GM21717 (cell line): ENCODE measurements around the gene FAIM2.

Source experiments
- ATAC-seq: cut with Tn5 transposase; IDR thresholded peaks from one replicate; pipeline ENCODE4 v1.9.1; 2021; ENCODE audit warnings: mild to moderate bottlenecking, moderate library complexity; ENCODE audit not compliant: unreplicated experiment

The FAIM2 gene

DNA sequence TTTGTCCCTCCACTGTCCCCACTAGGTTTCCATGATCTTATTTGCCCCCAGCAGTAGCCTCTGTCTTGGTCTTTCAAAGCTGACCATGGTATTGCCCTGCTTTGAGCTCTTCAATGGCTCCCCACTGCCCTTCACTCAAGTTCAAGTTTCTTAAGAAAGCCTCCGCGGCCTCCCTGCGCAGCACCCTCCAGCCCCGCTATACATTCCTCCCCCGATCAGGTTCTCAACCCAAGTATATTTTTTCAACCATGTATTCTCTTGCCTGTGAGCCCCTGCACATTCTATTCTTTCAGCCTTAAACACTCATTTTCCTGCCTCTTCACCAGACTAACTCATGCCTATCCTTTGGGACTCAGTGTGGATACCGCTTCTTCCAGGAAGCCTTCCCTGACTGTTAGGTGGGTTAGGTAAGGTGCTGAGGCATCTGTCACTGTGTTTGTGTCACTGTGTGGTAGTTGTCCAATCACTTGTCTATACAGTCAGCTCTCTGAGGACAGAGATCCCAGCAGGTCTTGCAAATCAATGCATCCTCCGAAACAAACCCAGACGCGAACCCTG is 4.3 kb downstream of the FAIM2 start:
- no peak for ATAC-seq

- ATAC-seq = no peak
Observed at GRCh38 chr12:49897276-49897675, 6.4 kb downstream of the FAIM2 start.

DNA sequence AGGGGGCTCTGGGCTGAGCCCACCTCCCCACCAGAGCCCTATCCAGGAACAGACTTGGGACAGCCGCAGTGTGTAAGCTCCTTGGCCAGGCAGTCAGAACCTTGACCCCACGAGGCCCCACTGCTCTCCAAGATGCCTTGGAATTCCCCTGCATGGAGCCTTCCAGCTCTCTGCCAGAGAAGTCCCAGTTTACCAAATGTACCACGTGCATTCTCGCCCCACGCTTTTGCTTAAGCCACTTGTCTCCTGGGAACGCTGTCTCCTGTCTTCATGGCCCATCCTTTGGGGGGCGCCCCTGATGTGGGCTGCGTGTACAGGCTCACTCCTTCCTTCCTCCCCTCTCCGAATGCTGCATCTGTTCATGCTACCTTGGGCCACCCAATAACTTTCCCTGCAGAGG is 7.9 kb downstream of the FAIM2 start:
- no peak for ATAC-seq

GRCh38 chr12:49894751-49895148 is 8.9 kb downstream of the FAIM2 start:
- ATAC-seq = no peak

- no peak for ATAC-seq
Observed at GRCh38 chr12:49893753-49894750, 9.6 kb downstream of the FAIM2 start.

GRCh38 chr12:49892732-49893317 is 10.9 kb downstream of the FAIM2 start:
- ATAC-seq = no peak

- no peak for ATAC-seq
Observed at GRCh38 chr12:49892084-49892731, 11.5 kb downstream of the FAIM2 start.

DNA sequence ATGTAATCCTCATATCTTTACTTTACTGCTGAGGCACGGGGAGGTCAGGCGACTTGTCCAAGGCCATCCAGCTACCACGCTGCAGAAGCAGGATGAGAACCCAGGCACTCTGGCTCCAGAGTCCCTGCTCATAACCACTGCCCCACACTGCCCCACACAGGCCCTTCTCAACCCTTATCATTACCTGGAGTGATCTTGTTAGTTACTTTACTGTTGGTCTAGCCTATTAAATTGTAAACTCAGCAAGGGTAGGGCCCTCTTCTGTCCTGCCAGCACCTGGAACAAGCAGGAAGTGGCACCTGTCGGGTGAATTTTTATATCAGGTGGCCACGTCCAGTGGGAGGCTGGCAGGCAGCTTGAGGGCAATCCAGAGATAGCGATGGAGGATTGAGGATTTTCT is 12.2 kb downstream of the FAIM2 start:
- ATAC-seq = no peak

GRCh38 chr12:49891012-49891411 is 12.7 kb downstream of the FAIM2 start:
- no peak for ATAC-seq

DNA sequence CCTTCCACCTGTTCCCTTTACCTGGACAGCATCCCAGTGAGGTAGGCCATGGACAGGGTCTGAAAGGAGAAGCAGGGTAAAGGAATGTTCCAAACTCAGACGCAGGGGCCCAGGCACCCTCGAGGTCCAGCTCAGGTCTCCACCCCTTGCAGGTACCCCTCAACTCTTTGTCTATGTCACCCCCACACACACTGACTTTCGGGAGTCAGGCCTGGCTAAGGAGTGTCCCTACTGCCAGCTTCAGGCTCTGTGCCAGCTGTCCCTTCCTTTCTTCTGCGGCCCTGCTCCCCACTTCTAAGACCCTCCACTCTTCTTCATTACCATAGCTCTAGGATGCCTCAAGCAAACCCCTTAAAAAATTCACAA is 13.6 kb downstream of the FAIM2 start:
- no peak for ATAC-seq

DNA sequence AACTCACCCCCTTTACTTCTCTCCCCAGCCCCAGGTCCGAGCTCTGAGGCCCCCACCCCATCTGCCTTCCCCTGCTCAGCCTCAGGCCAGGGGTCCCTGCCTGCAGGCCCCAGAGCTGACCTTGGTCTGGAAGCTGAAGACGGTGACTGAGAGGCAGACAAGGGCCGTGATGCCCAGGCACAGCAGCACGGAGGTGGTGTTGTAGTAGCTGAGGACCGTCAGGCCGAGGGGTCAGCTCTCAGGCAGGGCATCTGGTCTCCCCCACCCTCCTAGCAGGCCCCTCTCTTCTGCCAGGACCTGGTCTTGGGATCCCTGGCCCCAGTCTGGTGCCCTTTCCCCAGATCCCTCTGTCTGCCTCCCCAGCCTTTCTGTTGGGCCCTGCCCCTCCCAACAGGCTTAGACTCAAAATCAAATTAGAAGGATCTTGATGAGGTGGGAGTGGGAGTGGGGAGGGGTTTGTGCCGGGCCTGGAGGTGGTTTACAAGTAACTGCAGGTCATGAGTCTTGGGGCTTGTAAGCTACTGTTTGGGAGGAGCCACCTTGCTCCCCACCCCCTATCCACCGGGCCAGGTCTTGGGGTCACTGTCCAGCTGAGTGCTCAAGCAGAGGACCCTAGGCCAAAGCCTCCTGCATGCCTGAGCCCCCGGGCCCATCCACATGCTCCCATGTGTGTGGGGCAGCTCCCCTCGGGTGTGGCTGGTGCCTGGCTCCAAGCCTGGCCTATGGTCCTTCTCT is 14.2 kb downstream of the FAIM2 start:
- no peak for ATAC-seq

GRCh38 chr12:49888461-49889151 is 15.1 kb downstream of the FAIM2 start:
- ATAC-seq = no peak

GRCh38 chr12:49887536-49888401 is 15.9 kb downstream of the FAIM2 start:
- no peak for ATAC-seq

- no peak for ATAC-seq
Observed at GRCh38 chr12:49887091-49887490, 16.6 kb downstream of the FAIM2 start.

DNA sequence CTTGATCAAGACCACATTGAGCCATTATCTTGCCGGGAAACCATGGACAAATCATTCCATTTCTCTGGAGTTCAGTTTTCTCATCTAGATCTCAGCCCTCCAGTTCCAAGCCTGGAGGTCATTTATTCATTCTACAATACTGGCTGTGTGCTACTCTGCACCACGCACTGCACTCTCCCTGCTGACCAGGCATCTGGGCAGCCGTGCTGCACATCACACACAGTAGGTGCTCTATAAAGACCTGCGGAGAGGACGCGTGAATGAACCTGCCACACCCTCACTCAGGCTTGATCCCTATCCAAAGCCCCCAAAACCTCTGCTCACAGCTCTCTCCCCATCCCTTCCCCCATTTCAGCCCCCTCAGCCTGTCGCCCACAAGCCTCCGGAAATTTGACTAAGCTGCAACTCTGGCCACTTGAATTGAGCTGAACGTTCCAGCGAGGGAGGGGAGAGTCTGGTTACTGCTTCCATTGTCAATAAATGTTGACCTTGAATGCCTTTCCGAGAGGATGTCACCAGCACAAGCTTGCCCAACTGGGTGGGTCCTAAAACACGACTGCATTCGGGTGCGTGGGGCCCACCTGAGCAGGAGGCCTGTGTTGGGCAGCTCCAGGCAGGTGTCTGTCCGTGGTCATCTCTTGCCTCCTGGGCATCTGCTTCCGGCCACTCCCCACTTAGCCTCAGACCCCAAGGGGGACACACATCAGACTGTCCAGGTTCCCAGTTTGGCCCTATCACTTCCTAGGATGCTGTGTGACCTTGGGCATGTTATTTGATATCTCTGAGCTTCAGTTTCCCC is 17.8 kb downstream of the FAIM2 start:
- ATAC-seq = no peak

- ATAC-seq = no peak
Observed at GRCh38 chr12:49885118-49885517, 18.6 kb downstream of the FAIM2 start.

DNA sequence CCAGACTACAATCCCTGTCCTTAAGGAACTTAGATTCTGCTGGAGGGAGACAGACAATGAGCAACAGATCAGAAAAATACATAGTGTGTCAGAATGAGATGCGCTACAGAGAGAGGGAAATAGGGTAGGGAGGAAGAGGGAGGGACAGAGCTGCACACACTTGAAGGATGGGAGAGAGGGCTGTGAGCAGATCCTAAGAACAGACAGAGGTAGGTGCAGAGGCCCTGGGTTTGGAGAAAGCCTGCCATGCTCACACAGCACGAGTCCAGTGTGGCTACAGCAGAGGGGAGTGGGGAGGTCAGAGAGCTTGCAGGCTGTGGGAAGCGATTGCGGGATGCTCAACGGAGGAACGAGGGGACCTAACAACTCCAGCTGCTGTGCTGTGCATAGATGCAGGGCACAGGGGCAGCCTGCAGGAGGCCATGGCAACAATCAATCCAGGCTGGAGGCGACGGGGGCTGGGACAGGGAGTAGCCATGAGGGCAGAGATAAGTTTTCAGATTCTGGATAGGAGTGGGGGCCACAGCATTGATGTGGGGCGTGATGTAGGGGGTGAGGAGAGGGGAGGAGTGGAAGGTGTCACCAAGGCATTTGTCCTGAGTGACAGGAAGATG is 20.7 kb downstream of the FAIM2 start:
- ATAC-seq = no peak

- ATAC-seq = no peak
Observed at GRCh38 chr12:49882248-49882850, 21.4 kb downstream of the FAIM2 start.
